Esophagus squamous epithelium (tissue), 5 donors: ENCODE results near the gene ORC3. TPM values are rescaled to one million over a fixed set of nuclear protein-coding genes. Genes with fewer than 3 reads are reported as not detected.

ENCODE experiments used
- DNase-seq: peaks from one replicate; lab custom pipeline; 2025; lab: John Stamatoyannopoulos, UW
- H3K27ac ChIP-seq, 4 donors: fragments of 200-600 bp; sonication (generic); one replicate each; pipeline ENCODE4 v1.5.1; 2016 to 2019; ENCODE audit warnings: mild to moderate bottlenecking in 1 of 4
- H3K27me3 ChIP-seq, 4 donors: fragments of 200-600 bp; sonication (generic); 1 replicate in 3 of 4; 2 replicates in 1 of 4; pipeline versions ENCODE4 v1.5.1 to v1.6.0; 2017 to 2021; ENCODE audit warnings: antibody characterized with exemption in 1 of 4
- H3K36me3 ChIP-seq, 3 donors: fragments of 200-600 bp; sonication (generic); one replicate each; pipeline ENCODE4 v1.5.1; 2016 to 2019
- H3K4me1 ChIP-seq, 3 donors: fragments of 200-600 bp; sonication (generic); one replicate each; pipeline ENCODE4 v1.5.1; 2017 to 2019
- H3K4me3 ChIP-seq, 4 donors: fragments of 200-600 bp; sonication (generic); 1 replicate in 3 of 4; 2 replicates in 1 of 4; pipeline ENCODE4 v1.5.1; 2016 to 2019; ENCODE audit warnings: mild to moderate bottlenecking in 2 of 4, moderate library complexity in 1 of 4
- H3K9me3 ChIP-seq, 3 donors: fragments of 200-600 bp; sonication (generic); one replicate each; pipeline ENCODE4 v1.5.1; 2016 to 2019
- CTCF ChIP-seq, 6 experiments: fragments of 450-650 bp in 4 of 6; fragments of 200-600 bp in 2 of 6; sonication (generic) in 2 of 6; IDR thresholded peaks; one replicate each; pipeline ENCODE4 v1.5.1; 2016 to 2019; ENCODE audit warnings: antibody characterized with exemption in 6 of 6, mild to moderate bottlenecking in 4 of 6, moderate library complexity in 4 of 6
- POLR2A ChIP-seq, 4 donors: fragments of 450-650 bp; IDR thresholded peaks; one replicate each; pipeline ENCODE4 v1.6.1; 2017; ENCODE audit warnings: antibody characterized with exemption in 4 of 4, mild to moderate bottlenecking in 4 of 4, moderate library complexity in 3 of 4
- WGBS, 2 donors: methylation state at CpG; one replicate each; pipeline ENCODE4 v1.1.5; 2018; 5-methylcytosine and 5-hydroxymethylcytosine counted together
- intact Hi-C: fragments of 100-400 bp; cut with DNase I; formaldehyde crosslinking; loops from one replicate; pipeline ENCODE4 v1.15.0; 2022
- total RNA-seq, 4 donors: library from RNA; depleted of rRNA; stranded (reverse); fragments of >200 nt; gene quantifications; one replicate each; pipeline ENCODE4 v1.1.0, GENCODE V29; 2016
- donor health status: DM: yes; HTN: yes; CAD: no.

ORC3 gene
- total RNA-seq: 10 to 100 TPM in 3 of 4 donors, 1 to 10 TPM in 1; 8.6 to 15.4 (median 12.7) TPM

- H3K4me1 ChIP-seq: peaks cover 6 to 59% (median 29%) of the 10 kb centered on the region in 3 donors
- H3K27me3 ChIP-seq: no peaks in the 10 kb centered on the region
- no peaks in the 10 kb centered on the region for H3K9me3 ChIP-seq
- WGBS, 2 donors: 0% methylated on average over 9 of the region's 49 CpGs
- H3K36me3 ChIP-seq: peaks cover 0 to 22% (median 0%) of the 10 kb centered on the region in 3 donors
- TF ChIP-seq POLR2A (IDR thresholded peaks at IDR 0.05) (peak in 3 of 4 donors; percentile 41 to 88 (median 84)), CTCF (IDR thresholded peaks at IDR 0.05) (no peak)
- DNase-seq: peak; percentile 88
- peak within 1 kb of the TSS; percentile 84 to 93 (median 90) for H3K27ac ChIP-seq
- intact Hi-C loops: no loop called here
- H3K4me3 ChIP-seq: peak within 1 kb of the TSS; percentile 64 to 94 (median 78)
Measured at GRCh38 chr6:87589693-87590416, at the start of gene ORC3, which contains the start of gene RARS2. TSS of gene ORC3 (plus strand) at chr6:87590135. CDS start at chr6:87590169, 34 bp downstream. TSS of gene RARS2 (minus strand) at chr6:87589987. CDS start at chr6:87589957, 30 bp downstream.

GRCh38 chr6:87540539-87540938 is 49.4 kb upstream of the ORC3 start:
- intact Hi-C loops: no loop called here
- Histone ChIP-seq H3K27me3 (no peaks in the 10 kb centered on the region), H3K27ac (no peak overlapping the region), H3K4me1 (no peaks in the 10 kb centered on the region), H3K4me3 (no peak overlapping the region), H3K9me3 (peaks cover 0 to 3% (median 0%) of the 10 kb centered on the region in 3 donors), H3K36me3 (peaks cover 0 to 80% (median 0%) of the 10 kb centered on the region in 3 donors)
- WGBS, 2 donors: 75 to 98% methylated on average over 4 of the region's 4 CpGs
- TF ChIP-seq CTCF (IDR thresholded peaks at IDR 0.05) (no peak), POLR2A (IDR thresholded peaks at IDR 0.05) (no peak)
- DNase-seq: no peak

DNA sequence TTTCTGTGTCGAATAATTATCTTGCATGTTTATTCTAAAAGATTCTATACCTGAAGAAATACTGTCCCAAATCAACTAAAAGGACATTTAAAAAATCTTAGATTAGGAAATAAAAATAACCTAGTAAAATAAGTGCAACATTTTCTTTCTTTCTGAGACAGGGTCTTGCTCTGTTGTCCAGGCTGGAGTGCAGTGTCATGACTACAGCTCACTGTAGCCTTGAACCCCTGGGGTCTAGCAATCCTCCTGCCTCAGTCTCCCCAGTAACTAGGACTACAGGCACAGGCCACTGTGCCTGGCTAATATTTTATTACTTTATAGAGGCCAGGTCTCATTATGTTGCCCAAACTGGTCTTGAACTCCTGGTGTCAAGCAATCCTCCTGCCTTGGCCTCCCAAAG is 48.9 kb upstream of the ORC3 start:
- H3K27me3 ChIP-seq: no peaks in the 10 kb centered on the region
- no peak for DNase-seq
- 96 to 97% methylated on average over 1 of the region's 1 CpG for WGBS, 2 donors
- no peaks in the 10 kb centered on the region for H3K4me1 ChIP-seq
- no peak overlapping the region for H3K27ac ChIP-seq
- intact Hi-C loops: no loop called here
- peaks cover 0 to 84% (median 0%) of the 10 kb centered on the region in 3 donors for H3K36me3 ChIP-seq
- no peak for TF ChIP-seq POLR2A (IDR thresholded peaks at IDR 0.05)
- TF ChIP-seq CTCF (IDR thresholded peaks at IDR 0.05): no peak
- H3K9me3 ChIP-seq: peaks cover 0 to 3% (median 0%) of the 10 kb centered on the region in 3 donors
- H3K4me3 ChIP-seq: no peak overlapping the region

DNA sequence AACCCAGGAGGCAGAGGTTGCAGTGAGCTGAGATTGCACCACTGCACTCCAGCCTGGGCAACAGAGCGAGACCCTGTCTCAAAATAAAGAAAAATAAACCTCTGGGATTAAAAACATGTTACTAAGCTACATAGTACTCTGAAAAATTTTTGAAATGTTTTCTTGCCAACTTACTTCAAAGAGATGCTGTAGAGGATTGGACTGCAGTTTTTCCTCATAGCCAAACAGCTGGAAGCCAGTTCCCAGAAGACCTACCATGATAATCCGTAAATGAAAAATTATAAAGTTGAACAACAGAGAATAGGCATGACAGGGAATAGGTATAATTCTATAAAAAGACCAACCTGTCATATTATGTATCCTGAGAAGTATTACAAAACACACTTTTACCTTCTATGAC is 48.2 kb upstream of the ORC3 start:
- intact Hi-C loops: no loop called here
- Histone ChIP-seq H3K36me3 (peaks cover 0 to 91% (median 0%) of the 10 kb centered on the region in 3 donors), H3K27ac (no peak overlapping the region), H3K4me1 (no peaks in the 10 kb centered on the region), H3K4me3 (no peak overlapping the region), H3K9me3 (peaks cover 0 to 3% (median 0%) of the 10 kb centered on the region in 3 donors), H3K27me3 (no peaks in the 10 kb centered on the region)
- WGBS, 2 donors: 82 to 93% methylated on average over 2 of the region's 2 CpGs
- no peak for TF ChIP-seq CTCF (IDR thresholded peaks at IDR 0.05)
- no peak for TF ChIP-seq POLR2A (IDR thresholded peaks at IDR 0.05)
- DNase-seq: no peak
